GM19043 (cell line): Measurements from ENCODE around the gene GAB2.
"Not testable (repeated sequence)": the region's sequence is repeated elsewhere in the genome, so short reads cannot be mapped to it uniquely, and the experiment has no call there.

Source experiments
- ATAC-seq: cut with Tn5 transposase; IDR thresholded peaks from one replicate; pipeline ENCODE4 v1.9.1; 2021; ENCODE audit warnings: low read depth; ENCODE audit not compliant: unreplicated experiment

The GAB2 gene

DNA sequence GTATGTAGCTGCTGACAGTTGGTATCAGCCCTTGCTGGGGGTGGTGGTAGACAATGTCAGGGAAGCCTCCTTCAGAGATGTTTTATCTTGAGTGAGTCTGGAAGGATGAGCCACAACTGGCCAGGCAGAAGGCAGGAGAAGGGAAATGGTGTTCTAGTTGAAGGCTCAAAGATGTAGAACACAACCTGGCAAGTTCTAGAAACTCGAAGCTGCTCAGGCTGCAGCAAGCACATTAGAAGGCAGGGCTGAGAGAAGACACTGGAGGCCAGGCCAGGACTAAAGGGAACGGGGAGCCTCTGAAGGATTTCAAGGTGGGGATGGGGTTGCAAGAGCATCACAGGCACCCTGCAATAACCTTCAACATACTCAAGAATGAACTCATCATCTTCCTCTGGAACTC lies 188.5 kb downstream of the GAB2 start:
- no peak for ATAC-seq

DNA sequence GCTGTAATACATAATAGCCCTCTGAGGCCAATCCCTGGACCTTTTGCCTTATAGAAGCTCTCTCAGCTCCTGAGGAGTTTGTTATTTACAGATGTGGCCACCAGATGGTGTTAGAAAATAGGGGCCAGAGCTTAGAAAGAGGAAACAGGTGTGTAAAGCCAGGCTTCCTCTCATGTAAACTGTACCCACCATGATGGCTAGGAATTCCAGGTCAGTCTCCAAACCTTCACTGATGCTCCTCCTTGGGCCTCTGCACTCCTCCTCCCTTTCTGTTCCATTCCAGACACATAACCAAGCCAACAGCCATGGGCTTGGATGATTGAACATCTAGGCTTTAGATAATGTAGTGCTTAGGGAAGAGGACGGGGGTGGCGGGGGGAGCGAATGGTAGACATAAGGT lies 189.2 kb downstream of the GAB2 start:
- peak; percentile 56 for ATAC-seq

DNA sequence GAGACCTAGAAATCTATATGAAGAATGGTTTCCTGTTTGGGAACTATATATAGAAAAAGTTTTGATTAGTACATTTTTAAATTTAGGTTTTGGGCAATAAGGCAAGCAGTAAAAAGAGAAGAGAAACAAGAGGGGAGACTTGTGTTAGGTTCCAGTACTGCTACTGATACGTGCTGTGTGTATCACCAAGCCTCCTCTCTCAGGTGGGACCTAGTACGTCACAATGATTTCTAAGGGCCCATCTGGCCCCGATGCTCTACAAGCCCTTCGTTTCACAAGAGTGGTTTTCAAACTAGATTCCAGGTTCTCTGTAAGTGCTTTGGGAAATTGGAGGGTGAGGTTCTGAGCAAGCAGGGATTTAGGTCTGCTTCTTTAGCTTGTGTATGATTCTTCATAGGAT lies 189.7 kb downstream of the GAB2 start:
- ATAC-seq: no peak

DNA sequence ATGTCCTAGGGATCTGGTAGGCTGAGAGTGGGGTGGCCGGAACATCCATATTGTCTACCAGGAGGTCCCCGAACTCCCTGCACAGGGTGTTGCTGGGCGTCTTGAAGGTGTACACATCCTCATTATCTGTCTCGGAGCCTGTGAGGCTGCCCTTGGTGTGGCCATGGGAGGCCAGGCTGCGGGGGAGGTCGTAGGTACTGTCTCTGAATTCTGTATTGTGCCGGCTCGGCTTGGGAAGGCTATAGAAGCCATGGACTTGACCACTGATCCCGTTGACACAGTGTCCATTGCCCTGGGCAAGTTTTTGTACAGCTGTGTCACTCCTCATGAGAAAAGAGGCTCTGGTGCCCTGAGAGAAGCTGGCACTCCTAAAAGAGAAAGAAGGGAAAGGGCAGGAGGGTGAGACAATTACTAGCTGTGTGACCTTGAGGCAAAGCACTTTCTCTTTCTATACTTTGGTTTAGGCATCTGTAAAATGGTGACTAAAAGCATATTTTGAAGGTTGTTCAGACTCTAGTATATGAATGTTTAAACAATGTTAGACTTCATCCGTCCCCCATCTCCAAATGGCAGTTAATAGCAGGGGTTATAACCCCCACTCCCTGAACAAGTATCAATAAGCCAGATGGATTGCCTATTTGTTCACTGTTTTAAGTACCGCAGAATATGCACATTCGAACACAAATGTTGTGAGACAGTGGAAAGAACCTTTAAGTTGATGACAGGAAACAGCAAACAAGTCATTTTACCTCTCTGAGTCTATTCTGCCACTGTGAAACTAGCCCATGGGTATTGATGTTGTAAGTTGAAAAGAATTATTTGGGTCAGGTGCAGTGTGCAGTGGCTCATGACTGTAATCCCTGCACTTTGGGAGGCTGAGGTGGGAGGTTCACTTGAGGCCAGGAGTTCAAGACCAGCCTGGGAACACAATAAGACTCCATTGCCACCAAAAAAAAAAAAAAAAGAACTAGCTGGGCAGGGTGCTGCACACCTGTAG lies 190.6 kb downstream of the GAB2 start:
- ATAC-seq: no peak

DNA sequence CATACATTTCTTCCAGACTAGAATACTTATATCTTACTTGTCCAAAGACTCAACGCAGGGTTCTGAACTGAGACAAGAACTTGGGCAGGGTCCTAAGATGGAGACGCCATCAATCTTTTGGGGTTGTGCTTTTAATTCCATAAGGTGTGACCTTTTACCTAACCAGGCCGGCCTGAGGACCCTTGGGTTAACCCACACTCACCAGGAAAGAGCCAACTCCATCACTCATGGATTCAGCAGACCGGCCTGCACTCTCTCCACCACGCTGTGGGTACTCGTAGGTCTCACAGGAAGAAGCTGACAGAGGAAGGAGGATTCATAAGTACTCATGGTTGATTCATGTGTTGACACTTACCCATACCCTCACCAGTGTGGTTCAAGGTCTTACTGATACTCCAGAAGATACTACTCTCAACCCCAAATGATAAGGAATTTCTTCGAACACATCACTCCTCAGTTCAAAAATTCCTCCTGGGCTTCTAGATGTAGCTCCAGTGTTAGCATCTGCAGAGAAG lies 192.7 kb downstream of the GAB2 start:
- no peak for ATAC-seq

DNA sequence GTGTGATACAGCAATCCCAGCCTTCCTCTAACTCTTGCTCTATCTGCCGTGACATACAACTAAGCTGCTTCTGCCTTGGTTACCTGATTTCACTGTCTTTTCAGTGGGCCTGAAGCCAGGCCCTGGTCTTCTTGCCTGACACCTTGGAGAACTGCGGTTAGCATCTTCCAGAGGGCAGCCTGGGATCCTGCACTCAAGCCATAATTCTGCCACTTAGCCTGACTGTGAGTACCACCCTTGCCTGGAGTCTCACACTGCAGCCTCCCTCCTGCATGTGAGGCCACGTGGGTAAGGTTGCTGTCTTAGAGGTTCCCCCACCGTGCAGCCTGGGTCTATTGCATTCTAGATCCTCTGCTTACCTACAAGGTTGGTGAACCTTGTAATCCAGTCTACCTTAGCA lies 193.1 kb downstream of the GAB2 start:
- no peak for ATAC-seq

DNA sequence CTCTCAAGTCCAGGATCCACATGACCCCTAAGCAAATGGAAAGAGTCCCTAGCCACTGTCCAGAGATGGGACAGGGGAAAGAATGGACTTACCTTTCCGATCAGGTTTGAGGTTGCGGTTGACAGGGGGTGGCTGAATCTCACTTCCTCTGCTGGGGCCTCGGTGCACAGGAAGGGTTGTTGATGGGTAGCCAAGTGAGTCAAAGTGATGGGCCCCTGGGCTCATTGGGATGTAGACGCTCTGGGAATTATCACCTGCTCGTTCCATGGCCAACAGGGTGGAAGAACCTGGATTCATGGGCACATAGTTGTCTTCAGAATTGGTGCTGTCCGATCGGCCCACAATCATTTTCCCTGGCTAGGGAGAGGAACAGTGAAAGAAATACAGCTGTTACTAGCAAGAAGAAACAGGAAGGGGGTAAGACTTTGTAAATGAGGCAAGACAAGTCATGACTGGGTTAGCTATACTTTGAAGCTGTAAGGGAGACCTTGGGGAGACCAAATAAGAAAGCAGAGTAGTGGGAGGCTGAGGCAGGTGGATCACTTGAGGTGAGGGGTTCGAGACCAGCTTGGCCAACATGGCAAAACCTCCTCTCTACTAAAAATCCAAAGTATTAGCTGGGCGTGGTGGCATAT lies 194.2 kb downstream of the GAB2 start:
- peak; percentile 76 for ATAC-seq

DNA sequence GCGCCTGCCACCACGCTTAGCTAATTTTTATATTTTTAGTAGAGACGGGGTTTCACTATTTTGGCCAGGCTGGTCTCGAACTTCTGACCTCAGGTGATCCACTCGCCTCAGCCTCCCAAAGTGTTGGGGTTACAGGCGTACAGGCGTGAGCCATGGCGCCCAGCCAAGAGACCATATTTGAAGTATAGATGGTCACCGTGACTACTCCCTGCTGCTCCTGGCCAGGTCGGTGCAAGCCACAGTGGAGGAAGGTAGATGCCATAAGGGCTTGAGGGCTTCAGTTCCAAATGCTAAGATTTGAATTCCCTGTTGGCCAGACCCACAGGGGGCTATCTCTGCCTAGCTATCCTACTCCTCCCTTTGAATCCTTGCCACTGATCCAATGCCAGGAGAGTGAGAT lies 194.9 kb downstream of the GAB2 start:
- not testable (repeated sequence) for ATAC-seq

DNA sequence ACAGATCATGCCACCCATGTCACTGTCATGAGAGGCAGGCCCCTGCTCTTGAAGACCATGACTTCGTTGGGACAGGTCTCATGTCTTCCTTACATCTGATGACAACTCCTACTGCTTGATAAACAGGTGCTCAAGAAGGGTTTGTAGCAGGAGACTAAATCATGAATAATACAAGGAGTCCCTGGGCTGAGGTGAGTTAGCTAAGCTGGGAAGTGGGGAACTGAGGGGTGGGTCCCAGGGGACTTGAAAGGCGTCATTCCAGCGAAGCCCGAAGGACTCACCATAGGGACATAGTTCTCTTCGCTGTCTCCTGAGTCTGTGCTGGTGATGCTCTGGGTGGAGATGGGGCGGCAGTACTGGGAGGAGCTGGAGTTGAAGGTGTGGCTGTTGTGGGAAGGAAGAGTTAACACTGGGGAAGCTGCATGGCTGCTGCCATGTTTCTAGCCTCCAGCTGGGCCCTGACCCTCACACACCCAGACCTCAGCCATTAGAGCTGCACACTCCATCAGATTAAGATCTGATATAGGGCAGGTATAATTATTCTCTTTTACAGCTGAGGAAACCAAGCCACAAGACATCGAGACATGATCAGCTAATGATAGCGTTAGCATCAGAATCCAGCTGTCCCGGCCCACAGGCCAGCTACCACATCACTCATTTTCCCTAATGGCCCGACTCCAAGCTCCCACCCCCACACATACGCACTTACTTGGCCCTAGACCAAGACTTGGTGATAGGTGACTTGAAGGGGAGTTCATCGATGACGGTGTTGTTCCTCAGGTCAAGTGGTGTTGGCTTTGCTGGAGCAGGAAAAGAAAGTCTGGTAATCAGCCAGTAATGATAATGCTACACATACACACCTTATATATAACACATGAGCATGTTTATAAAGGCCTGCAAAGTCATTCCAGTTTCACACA lies 196.0 kb downstream of the GAB2 start:
- no peak for ATAC-seq

DNA sequence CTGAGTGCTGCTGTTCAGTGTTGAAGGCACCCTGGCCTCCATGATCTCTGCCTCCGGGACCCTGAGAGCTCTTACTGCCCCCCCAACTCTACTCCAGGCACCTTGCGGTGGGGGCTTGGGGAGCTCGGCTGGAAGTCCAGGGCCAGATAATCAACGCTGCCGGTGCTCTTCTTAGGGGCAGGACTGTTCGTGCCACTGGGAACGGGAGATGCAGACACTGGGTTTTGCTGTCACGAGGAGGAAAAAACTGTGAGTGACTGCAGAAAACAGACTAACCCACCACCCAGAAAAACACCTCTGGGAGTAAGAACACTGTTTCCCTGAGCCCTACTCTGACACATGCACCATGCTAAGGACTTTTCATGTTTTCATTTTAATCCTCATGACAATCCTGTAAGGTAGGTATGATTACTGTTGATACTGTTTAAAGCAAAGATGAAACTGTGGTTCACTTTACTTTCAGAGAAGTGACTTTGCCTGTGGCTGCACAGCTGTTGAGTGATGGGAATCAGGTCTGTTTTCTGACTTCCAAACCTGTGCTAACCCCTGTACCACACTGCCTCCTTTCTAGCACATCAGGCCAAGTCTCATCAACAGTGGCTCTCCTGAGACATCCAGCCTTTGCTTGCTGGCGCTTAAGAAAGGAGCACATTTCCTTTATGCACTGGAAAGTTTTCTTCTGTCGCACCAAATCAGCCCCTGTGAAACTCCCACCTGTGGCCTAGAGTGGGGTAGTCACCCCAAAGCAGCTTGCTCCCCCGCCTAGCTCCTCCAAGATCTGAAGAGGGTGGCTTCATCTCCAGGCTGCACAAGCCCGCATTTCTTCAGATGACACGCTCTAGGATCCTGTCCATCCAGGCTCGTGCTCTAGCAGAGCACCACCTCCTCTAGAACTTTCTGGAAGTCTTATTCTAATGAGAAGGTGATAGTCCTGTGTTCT lies 197.1 kb downstream of the GAB2 start:
- ATAC-seq: no peak

DNA sequence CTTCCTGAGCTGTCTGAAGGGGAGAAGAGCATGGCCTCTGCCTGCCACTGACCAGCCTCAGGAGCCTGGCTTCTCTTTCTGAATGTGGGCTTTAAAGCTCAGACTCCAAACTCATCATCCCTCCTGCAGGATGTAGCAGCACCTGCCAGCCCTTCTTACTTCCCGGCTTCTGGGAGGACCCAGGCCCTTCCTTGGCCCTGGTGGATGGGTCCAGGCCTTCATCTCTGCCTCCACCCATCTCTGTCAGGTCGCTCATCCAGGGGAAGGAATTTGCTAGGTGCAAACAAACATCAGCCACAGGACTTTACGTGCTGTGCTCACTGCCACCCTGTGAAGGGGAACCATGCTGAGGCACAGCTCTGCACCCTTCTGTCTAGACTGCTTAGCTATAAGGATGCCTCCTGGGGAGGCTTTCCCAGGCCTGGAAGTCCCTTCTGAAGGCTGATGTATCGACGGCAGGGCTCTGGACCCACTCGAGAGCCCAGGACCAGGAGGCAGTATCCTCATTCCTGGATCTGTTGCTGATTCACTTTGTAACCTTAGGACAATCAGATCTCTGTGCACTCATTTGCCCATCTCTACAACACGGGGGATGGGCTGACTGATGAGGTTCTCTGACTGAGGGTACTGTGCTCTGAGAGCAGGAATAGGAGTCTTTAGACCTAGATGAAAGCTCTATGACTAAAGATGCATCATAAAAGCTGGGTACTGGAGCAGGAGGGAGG lies 198.0 kb downstream of the GAB2 start:
- no peak for ATAC-seq

DNA sequence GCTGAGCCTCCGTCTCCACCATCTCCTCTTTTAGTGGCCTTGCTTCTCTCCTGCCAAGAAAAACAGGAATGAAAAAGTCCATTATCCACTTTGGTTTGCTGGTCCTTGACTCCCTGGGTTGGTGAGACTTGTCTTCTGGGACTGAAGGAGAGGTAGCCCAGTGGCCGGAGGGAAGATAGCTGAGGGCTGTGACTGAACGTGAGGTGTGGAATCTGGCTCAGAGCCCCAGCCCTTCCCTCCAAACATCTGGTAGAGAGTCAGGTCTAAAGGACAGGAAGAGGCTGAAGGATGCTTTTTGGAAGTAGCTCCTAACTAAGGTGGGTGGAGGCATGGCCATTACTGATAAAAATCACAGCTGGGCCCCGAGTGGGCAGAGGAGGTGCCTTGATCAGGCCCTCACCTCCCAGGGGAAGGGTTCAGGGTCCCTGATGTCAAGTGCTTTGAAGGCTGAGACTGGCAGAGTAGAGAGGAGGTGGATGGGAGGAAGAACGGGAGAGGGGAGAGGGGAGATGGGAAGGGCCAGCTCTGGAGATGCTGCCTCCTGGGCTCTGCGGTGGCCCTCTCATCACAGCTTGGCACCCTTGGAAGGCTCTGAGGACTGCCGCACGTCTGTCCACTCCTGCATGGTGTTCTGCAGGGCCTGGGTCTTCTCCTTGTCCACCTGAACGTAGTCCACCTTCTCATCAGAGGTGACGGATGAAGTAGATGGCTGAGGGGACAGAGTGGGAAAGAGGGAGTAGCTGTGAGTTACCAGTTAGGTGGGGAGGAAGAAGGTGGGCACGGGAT lies 198.7 kb downstream of the GAB2 start:
- no peak for ATAC-seq

DNA sequence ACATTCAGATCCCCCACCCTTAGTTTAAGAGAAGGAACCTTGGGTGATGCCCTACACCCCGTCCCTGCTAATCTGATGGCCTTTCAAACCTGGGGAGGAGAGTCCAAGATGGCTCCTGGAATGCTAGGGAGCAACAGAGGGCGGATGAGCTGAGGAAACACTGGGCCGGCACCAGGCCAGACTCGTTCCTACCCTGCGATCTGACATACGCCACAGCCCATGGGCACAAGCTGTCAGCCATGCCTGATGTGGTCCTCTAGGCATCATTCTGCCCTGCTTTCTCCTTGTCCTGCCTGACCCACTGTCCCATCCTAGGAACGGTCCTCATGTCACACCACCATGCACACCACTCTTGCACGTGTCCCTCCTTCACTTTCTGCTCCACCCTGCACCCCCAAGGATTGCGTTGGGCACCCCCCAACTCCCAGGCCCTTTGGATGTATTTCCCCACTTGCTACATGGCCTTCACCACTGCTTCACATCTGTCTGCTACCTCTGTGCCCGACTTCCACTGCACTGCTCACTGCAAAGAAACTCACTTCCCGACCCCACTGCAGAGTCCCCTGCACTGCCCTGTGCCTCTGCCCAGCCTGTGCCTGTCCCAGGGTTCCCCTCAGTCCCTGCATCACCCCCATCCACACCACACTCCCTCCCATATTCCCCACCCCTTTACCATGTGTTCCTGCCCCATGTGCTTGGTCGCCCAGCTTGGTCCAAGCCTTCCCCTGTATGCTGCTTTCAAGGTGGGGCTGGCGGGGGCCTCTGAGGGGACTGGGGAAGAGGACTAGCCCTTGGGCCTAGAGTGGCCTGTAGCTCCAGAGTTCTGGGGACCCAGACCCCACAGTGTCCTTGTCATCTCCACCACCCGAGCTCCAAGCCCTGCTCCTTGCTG lies 199.7 kb downstream of the GAB2 start:
- no peak for ATAC-seq

DNA sequence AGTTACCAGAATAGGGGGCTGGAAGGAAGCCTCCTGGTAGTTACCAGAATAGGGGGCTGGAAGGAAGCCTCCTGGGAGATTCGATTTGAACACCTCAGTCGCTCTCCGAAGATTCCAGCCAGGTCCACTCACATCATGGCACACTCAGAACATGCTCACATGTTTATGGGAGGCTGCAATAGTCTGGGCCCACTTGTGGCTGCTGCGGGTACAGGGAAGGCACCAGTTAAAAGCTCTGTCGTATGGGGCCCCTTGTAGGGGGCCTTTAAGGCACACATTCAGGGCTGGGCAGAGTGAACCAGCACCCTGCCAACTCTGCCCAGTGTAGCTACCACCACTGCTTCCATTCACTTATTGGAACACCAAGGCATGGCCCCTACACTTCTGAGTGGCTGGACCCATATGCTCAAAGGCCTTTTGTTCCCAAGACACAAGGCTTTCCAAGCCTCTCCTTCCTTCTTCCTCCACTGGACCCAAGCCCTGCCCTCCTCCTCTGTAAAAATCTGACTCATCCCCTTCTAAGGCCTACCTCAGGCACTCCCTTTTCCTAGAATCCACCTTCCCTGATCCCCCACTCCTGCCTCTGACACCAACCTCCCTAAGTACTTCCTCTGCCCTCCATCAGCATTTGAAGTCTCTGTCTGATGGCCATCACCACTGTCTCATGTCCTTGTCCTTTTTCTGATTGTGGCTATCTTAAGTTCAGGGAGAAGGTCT lies 200.9 kb downstream of the GAB2 start:
- no peak for ATAC-seq

DNA sequence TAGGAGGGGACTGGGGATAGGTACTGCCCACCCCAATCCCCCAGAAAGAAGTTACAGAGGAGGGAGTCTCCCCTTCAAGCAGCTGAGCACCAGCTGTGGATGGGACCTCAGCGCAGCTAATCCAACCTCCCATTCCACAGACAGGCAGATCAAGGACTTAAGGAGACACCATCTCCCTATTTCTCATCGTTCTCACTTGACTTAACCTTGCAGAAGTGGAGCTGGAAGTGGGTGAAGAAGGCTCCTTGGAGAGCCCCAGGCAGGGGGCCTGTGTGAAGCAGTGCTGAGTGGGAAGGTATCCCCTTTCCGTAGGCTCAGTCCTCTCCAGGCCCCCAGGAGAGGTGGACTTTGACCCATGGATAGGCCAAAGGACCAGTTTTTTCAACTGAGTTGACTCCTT lies 201.6 kb downstream of the GAB2 start:
- no peak for ATAC-seq

DNA sequence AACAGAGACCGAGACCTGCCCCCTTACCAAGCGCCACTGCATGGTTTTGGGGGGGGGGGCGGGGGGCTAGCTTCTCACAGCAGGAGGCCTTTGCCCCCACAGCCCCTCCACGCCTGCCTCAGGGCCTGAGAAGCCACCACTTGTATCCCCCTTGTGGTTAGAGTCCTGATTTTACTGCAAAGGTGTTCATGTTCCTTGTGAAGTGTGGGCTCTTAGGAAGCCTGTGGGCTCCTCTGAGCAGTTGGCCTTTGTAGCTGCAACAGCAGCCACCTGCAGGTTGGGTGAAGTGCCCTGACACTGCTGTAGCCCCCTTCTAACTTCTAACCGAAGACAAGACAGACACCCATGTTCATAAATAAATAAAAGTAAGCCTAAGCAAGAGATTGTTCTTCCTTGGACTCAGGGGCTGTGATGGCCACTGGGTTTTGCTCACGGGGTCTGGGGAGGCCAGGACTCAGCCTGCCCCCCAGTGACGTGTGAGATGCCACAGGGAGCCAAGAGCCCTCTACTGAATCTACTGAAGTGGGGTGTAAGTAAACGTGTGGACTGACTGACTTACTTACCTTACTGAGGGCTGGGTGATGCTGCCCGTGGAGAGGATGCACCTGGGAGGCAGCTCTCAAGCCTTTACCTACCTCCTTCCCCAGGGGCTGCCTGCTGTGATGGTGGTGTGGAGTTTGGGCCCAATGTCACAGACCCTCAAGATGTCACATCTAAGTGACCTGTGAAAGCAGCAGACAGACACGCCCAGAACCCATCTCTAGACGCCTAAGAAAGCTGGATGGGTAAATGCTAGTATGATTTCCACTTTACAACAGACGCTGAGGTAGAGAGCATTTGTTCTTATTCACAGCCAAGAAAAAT lies 203.1 kb downstream of the GAB2 start:
- no peak for ATAC-seq
